Adipose tissue (tissue), 3 donors: ENCODE results near the gene CHCHD6. TPM values are rescaled to one million over a fixed set of nuclear protein-coding genes. Genes with fewer than 3 reads are reported as not detected.

ENCODE experiments used
- H3K27ac ChIP-seq: one replicate; pipeline ENCODE4 v1.5.1; 2013; ENCODE audit warnings: low read depth, low read length
- WGBS, 3 donors: extraction: QIAGEN DNeasy Blood & Tissue Kit; methylation state at CpG; one replicate each; pipeline ENCODE4 v1.1.7; 2013; 5-methylcytosine and 5-hydroxymethylcytosine counted together
- polyA plus RNA-seq, 3 donors: library from polyadenylated mRNA; stranded (reverse); fragments of 200-250 nt; gene quantifications; one replicate each; pipeline ENCODE4 v1.2.3, GENCODE V29; 2013
- donor health status: healthy with polysubstance abuse.
- donor health status: Bipolar disorder and iron deficiency.
- donor health status: healthy.

The CHCHD6 gene
- polyA plus RNA-seq, 3 donors: 10.0 to 12.9 (median 10.2) TPM

- no peak overlapping the region for H3K27ac ChIP-seq
- 88 to 91% (median 89%) methylated on average over 16 of the region's 16 CpGs for WGBS, 3 donors
Measured at GRCh38 chr3:126859415-126860246, 155.6 kb downstream of the CHCHD6 start.

- H3K27ac ChIP-seq: no peak overlapping the region
- 48 to 100% (median 58%) methylated on average over 1 of the region's 1 CpG for WGBS, 3 donors
Measured at GRCh38 chr3:126865736-126866135, 161.7 kb downstream of the CHCHD6 start.

GRCh38 chr3:126866175-126866759 lies 162.2 kb downstream of the CHCHD6 start:
- WGBS, 3 donors: 76 to 91% (median 90%) methylated on average over 3 of the region's 3 CpGs
- no peak overlapping the region for H3K27ac ChIP-seq

- no peak overlapping the region for H3K27ac ChIP-seq
- WGBS, 3 donors: 79 to 81% (median 81%) methylated on average over 4 of the region's 4 CpGs
Measured at GRCh38 chr3:126867190-126867862, 163.3 kb downstream of the CHCHD6 start.

GRCh38 chr3:126867863-126868200 lies 163.8 kb downstream of the CHCHD6 start:
- 100% methylated on average over 1 of the region's 1 CpG for WGBS, 3 donors
- H3K27ac ChIP-seq: no peak overlapping the region

- WGBS, 3 donors: 79 to 89% (median 79%) methylated on average over 9 of the region's 9 CpGs
- H3K27ac ChIP-seq: no peak overlapping the region
Measured at GRCh38 chr3:126870608-126871210, 166.7 kb downstream of the CHCHD6 start.

- no peak overlapping the region for H3K27ac ChIP-seq
- WGBS, 3 donors: 87 to 94% (median 92%) methylated on average over 10 of the region's 10 CpGs
Measured at GRCh38 chr3:126872701-126873342, 168.8 kb downstream of the CHCHD6 start.

- 79 to 100% (median 98%) methylated on average over 1 of the region's 1 CpG for WGBS, 3 donors
Measured at GRCh38 chr3:126873416-126873815, 169.4 kb downstream of the CHCHD6 start.

GRCh38 chr3:126878664-126879063 lies 174.6 kb downstream of the CHCHD6 start:
- no peak overlapping the region for H3K27ac ChIP-seq
- 94 to 98% (median 97%) methylated on average over 3 of the region's 3 CpGs for WGBS, 3 donors

More at GRCh38 chr3:126873416-126873815, 169.4 kb downstream of the CHCHD6 start:
- H3K27ac ChIP-seq: no peak overlapping the region

GRCh38 chr3:126880901-126881300 lies 176.9 kb downstream of the CHCHD6 start:
- whole genome bisulfite sequencing, 3 donors: 78 to 89% (median 80%) methylated on average over 3 of the region's 3 CpGs
- H3K27ac ChIP-seq: no peak overlapping the region

- H3K27ac ChIP-seq: no peak overlapping the region
- 95 to 97% (median 96%) methylated on average over 6 of the region's 6 CpGs for WGBS, 3 donors
Measured at GRCh38 chr3:126881861-126882260, 177.8 kb downstream of the CHCHD6 start.

- 83 to 96% (median 91%) methylated on average over 7 of the region's 7 CpGs for WGBS, 3 donors
- no peak overlapping the region for H3K27ac ChIP-seq
Measured at GRCh38 chr3:126883241-126883640, 179.2 kb downstream of the CHCHD6 start.

GRCh38 chr3:126885425-126885824 lies 181.4 kb downstream of the CHCHD6 start:
- WGBS, 3 donors: 56 to 67% (median 60%) methylated on average over 1 of the region's 1 CpG
- no peak overlapping the region for H3K27ac ChIP-seq

- 89 to 94% (median 90%) methylated on average over 5 of the region's 5 CpGs for WGBS, 3 donors
- H3K27ac ChIP-seq: no peak overlapping the region
Measured at GRCh38 chr3:126886217-126886616, 182.2 kb downstream of the CHCHD6 start.

- 80 to 87% (median 87%) methylated on average over 7 of the region's 7 CpGs for WGBS, 3 donors
- H3K27ac ChIP-seq: no peak overlapping the region
Measured at GRCh38 chr3:126887686-126888085, 183.6 kb downstream of the CHCHD6 start.

- H3K27ac ChIP-seq: no peak overlapping the region
- 91 to 95% (median 92%) methylated on average over 5 of the region's 5 CpGs for WGBS, 3 donors
Measured at GRCh38 chr3:126888186-126888760, 184.2 kb downstream of the CHCHD6 start.

GRCh38 chr3:126889276-126890201 lies 185.5 kb downstream of the CHCHD6 start:
- 94 to 97% (median 96%) methylated on average over 15 of the region's 15 CpGs for WGBS, 3 donors
- no peak overlapping the region for H3K27ac ChIP-seq
